NCI-H146 treated with DMSO at 0.1 percent for 48 hours (cell line): ENCODE data around the gene WDR75.

Source experiments
- DNase-seq: peaks from one replicate; lab custom pipeline; 2025; ENCODE audit not compliant: unreplicated experiment; lab: John Stamatoyannopoulos, UW

Gene WDR75

GRCh38 chr2:189498205-189498604 lies 56.9 kb downstream of the WDR75 start:
- no peak for DNase-seq

- no peak for DNase-seq
Observed at GRCh38 chr2:189499137-189499536, 57.9 kb downstream of the WDR75 start.

GRCh38 chr2:189500456-189501160 lies 59.3 kb downstream of the WDR75 start:
- DNase-seq: peak; percentile 50

- no peak for DNase-seq
Observed at GRCh38 chr2:189501487-189501886, 60.2 kb downstream of the WDR75 start.

- DNase-seq: no peak
Observed at GRCh38 chr2:189502714-189503113, 61.4 kb downstream of the WDR75 start.

- DNase-seq: no peak
Observed at GRCh38 chr2:189504238-189504637, 63.0 kb downstream of the WDR75 start.

- DNase-seq: no peak
Observed at GRCh38 chr2:189505492-189505891, 64.2 kb downstream of the WDR75 start.

GRCh38 chr2:189506514-189506976 lies 65.3 kb downstream of the WDR75 start:
- no peak for DNase-seq

GRCh38 chr2:189511210-189511959 lies 70.1 kb downstream of the WDR75 start:
- DNase-seq: peak; percentile 0

GRCh38 chr2:189511960-189512319 lies 70.7 kb downstream of the WDR75 start:
- DNase-seq: no peak

- DNase-seq: no peak
Observed at GRCh38 chr2:189512879-189513278, 71.6 kb downstream of the WDR75 start.

- no peak for DNase-seq
Observed at GRCh38 chr2:189514104-189514503, 72.8 kb downstream of the WDR75 start.

- DNase-seq: no peak
Observed at GRCh38 chr2:189515264-189515663, 74.0 kb downstream of the WDR75 start.

- DNase-seq: no peak
Observed at GRCh38 chr2:189516546-189516945, 75.3 kb downstream of the WDR75 start.

- no peak for DNase-seq
Observed at GRCh38 chr2:189517847-189518535, 76.7 kb downstream of the WDR75 start.

- DNase-seq: no peak
Observed at GRCh38 chr2:189519631-189520387, 78.5 kb downstream of the WDR75 start.

GRCh38 chr2:189521699-189522434 lies 80.6 kb downstream of the WDR75 start:
- no peak for DNase-seq

GRCh38 chr2:189522435-189523151 lies 81.3 kb downstream of the WDR75 start:
- no peak for DNase-seq

- no peak for DNase-seq
Observed at GRCh38 chr2:189524746-189525145, 83.5 kb downstream of the WDR75 start.
